Tibial nerve (tissue), 4 donors: ENCODE results near the gene SEC23A.

Experiments
- EP300 ChIP-seq, 2 donors: sonication (generic); formaldehyde crosslinking; IDR thresholded peaks; one replicate each; pipeline ENCODE4 v1.6.1; 2017; ENCODE audit warnings: antibody characterized with exemption in 2 of 2, mild to moderate bottlenecking in 1 of 2
- POLR2A ChIP-seq, 2 donors: fragments of 450-650 bp; IDR thresholded peaks; one replicate each; pipeline ENCODE4 v1.6.1; 2017; ENCODE audit warnings: antibody characterized with exemption in 2 of 2, mild to moderate bottlenecking in 2 of 2, moderate library complexity in 2 of 2
- TF ChIP-seq, protein P1 (sequence below), 5 experiments: fragments of 200-600 bp in 3 of 5; fragments of 450-650 bp in 2 of 5; sonication (generic) in 3 of 5; IDR thresholded peaks; one replicate each; pipeline ENCODE4 v1.5.1; 2016 to 2019; ENCODE audit warnings: antibody characterized with exemption in 5 of 5, mild to moderate bottlenecking in 3 of 5, moderate library complexity in 2 of 5

DNA sequence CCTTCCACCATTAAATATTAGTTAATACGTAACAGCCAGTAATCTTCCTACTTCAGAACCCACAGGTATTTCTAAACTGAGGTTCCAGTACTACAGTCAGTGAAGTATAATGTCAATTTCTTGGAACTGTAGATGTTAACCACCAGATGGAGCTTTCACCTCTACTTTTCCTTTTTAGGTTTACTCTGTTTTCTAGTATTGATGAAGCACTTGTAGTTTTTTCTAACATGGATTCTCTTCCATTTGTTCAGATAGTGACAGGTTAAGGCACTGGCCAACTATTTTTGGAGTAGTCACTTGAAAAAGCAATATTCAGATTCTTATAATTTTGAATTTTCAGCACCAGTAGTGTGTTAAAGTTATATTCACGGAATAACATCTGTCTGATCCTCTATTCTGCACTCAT, 4.6 kb upstream of the SEC23A start:
- TF ChIP-seq, protein P1, sequence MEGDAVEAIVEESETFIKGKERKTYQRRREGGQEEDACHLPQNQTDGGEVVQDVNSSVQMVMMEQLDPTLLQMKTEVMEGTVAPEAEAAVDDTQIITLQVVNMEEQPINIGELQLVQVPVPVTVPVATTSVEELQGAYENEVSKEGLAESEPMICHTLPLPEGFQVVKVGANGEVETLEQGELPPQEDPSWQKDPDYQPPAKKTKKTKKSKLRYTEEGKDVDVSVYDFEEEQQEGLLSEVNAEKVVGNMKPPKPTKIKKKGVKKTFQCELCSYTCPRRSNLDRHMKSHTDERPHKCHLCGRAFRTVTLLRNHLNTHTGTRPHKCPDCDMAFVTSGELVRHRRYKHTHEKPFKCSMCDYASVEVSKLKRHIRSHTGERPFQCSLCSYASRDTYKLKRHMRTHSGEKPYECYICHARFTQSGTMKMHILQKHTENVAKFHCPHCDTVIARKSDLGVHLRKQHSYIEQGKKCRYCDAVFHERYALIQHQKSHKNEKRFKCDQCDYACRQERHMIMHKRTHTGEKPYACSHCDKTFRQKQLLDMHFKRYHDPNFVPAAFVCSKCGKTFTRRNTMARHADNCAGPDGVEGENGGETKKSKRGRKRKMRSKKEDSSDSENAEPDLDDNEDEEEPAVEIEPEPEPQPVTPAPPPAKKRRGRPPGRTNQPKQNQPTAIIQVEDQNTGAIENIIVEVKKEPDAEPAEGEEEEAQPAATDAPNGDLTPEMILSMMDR (IDR thresholded peaks at IDR 0.05): peak in 3 of 5 experiments; percentile 12 to 20 (median 17)
- no peak for TF ChIP-seq POLR2A (IDR thresholded peaks at IDR 0.05)
- TF ChIP-seq EP300 (IDR thresholded peaks at IDR 0.05): no peak
